MCF 10A (cell line): ENCODE measurements around the gene KAT6B. TPM values are rescaled to one million over a fixed set of nuclear protein-coding genes. Genes with fewer than 3 reads are reported as not detected.

Experiments used
- BruUV-seq: library from RNA; stranded (reverse); fragments of 400-500 nt; replicated peaks from 2 replicates; lab custom pipeline; 2021; lab: Mats Ljungman, UMichigan
- CTCF ChIA-PET: fragments of 300-600 bp; sonication (Branson Sonifier 250); formaldehyde crosslinking; extraction: SDS; loops from one replicate; lab custom pipeline; 2021; ENCODE audit warnings: antibody characterized with exemption, inconsistent platforms; lab: Yijun Ruan, JAX
- POLR2A ChIA-PET: fragments of 300-600, 350-650 bp; sonication (Branson Sonifier 250); formaldehyde crosslinking; extraction: SDS; loops from one replicate; lab custom pipeline; 2020; ENCODE audit warnings: antibody characterized with exemption, inconsistent platforms; lab: Yijun Ruan, JAX
- DNase-seq: peaks from one replicate; pipeline ENCODE4 v3.0.0-alpha.2; 2018; ENCODE audit not compliant: unreplicated experiment
- H3K27ac Mint-ChIP-seq: one replicate; pipeline ENCODE4 v1.8.0; 2022; ENCODE audit warnings: mild to moderate bottlenecking, low read depth, mixed read lengths; ENCODE audit not compliant: unreplicated experiment
- H3K27me3 Mint-ChIP-seq: one replicate; pipeline ENCODE4 v1.8.0; 2022; ENCODE audit warnings: mixed read lengths; ENCODE audit not compliant: insufficient read depth, unreplicated experiment
- H3K36me3 Mint-ChIP-seq: one replicate; pipeline ENCODE4 v1.8.0; 2022; ENCODE audit warnings: mild to moderate bottlenecking, moderate library complexity, mixed read lengths; ENCODE audit not compliant: insufficient read depth, unreplicated experiment
- H3K4me1 Mint-ChIP-seq: one replicate; pipeline ENCODE4 v1.8.0; 2022; ENCODE audit warnings: mixed read lengths; ENCODE audit not compliant: insufficient read depth, unreplicated experiment
- H3K4me3 Mint-ChIP-seq: one replicate; pipeline ENCODE4 v1.8.0; 2022; ENCODE audit warnings: mild to moderate bottlenecking, moderate library complexity, mixed read lengths; ENCODE audit not compliant: unreplicated experiment
- H3K9me3 Mint-ChIP-seq: one replicate; pipeline ENCODE4 v1.8.0; 2022; ENCODE audit warnings: mixed read lengths; ENCODE audit not compliant: unreplicated experiment
- intact Hi-C: fragments of 100-400 bp; cut with micrococcal nuclease; formaldehyde crosslinking; loops from 2 replicates; pipeline ENCODE4 v1.14.1; 2022
- total RNA-seq: library from RNA; stranded (reverse); gene quantifications from 2 replicates; pipeline ENCODE4 v1.2.3, GENCODE V29; 2022
- TF ChIP-seq, protein P1 (sequence below): fragments of 200-600 bp; IDR thresholded peaks from one replicate; pipeline ENCODE4 v1.8.0; 2022; ENCODE audit warnings: antibody characterized with exemption, mild to moderate bottlenecking; ENCODE audit not compliant: unreplicated experiment

KAT6B gene
- total RNA-seq, 1 experiment from 2014 or later: 18.3 TPM

DNA sequence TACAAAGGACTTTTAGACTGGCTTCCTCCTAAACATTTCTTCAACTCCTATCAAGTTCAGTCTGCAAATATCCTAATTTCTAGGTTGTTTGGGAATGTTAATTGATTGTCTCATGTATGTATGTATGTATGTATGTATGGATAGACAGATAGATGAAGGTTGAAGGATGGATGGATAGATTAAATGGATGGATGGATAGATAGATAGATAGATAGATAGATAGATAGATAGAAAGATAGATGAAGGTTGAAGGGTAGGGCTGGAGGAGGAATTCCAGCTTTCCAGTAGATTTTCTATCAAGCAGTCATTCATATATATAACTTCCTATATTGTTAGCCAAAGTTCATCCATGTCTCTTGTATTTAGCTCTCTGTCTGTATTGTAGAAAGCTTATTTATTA lies 85.8 kb downstream of the KAT6B start:
- ChIA-PET POLR2A (no interaction called here), CTCF (interaction anchor here (0.6 kb wide), 1 partner anchor 8 kb away, joined by 3 read pairs; no protein-coding TSS in a partner anchor)
- no peak for DNase-seq
- no peaks in the 10 kb centered on the region for H3K27me3 Mint-ChIP-seq
- intact Hi-C loops: no loop called here
- no peaks in the 10 kb centered on the region for H3K9me3 Mint-ChIP-seq
- TF ChIP-seq, protein P1, sequence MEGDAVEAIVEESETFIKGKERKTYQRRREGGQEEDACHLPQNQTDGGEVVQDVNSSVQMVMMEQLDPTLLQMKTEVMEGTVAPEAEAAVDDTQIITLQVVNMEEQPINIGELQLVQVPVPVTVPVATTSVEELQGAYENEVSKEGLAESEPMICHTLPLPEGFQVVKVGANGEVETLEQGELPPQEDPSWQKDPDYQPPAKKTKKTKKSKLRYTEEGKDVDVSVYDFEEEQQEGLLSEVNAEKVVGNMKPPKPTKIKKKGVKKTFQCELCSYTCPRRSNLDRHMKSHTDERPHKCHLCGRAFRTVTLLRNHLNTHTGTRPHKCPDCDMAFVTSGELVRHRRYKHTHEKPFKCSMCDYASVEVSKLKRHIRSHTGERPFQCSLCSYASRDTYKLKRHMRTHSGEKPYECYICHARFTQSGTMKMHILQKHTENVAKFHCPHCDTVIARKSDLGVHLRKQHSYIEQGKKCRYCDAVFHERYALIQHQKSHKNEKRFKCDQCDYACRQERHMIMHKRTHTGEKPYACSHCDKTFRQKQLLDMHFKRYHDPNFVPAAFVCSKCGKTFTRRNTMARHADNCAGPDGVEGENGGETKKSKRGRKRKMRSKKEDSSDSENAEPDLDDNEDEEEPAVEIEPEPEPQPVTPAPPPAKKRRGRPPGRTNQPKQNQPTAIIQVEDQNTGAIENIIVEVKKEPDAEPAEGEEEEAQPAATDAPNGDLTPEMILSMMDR: no peak
- H3K4me1 Mint-ChIP-seq: peaks cover 11% of the 10 kb centered on the region
- BruUV-seq: no TSS peak
- H3K4me3 Mint-ChIP-seq: no peak overlapping the region
- no peak overlapping the region for H3K27ac Mint-ChIP-seq
- H3K36me3 Mint-ChIP-seq: peaks cover 7% of the 10 kb centered on the region

DNA sequence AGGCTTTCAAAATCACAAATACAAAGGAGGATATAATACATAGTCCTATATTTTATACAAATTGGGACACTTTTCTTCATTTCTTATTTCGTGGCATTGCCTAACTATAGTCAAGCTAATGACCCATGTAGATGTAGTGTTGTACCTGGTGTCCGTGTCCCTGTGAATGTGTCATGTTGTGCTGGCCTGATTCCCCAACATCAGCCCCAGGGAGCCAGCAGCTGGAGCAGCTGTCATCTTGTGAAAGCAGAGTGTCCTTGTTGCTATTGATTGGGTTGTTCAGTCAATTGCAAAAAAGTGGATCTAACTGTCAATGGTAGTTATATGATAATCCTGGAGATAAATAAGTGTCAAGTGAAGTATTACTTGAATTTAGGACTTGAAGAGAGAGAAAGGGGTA lies 86.3 kb downstream of the KAT6B start:
- H3K4me1 Mint-ChIP-seq: peaks cover 15% of the 10 kb centered on the region
- intact Hi-C loops: no loop called here
- TF ChIP-seq, protein P1: no peak
- no peak overlapping the region for H3K4me3 Mint-ChIP-seq
- no peak for DNase-seq
- H3K9me3 Mint-ChIP-seq: no peaks in the 10 kb centered on the region
- POLR2A ChIA-PET: no interaction called here
- no TSS peak for BruUV-seq
- no peak overlapping the region for H3K27ac Mint-ChIP-seq
- H3K36me3 Mint-ChIP-seq: peaks cover 2% of the 10 kb centered on the region
- CTCF ChIA-PET: interaction anchor here (0.6 to 1.9 kb wide), 3 partner anchors 8 to 998 kb away, joined by 3 to 8 read pairs (median 4); no protein-coding TSS in a partner anchor
- H3K27me3 Mint-ChIP-seq: no peaks in the 10 kb centered on the region

GRCh38 chr10:74913377-74913979 lies 87.1 kb downstream of the KAT6B start:
- no TSS peak for BruUV-seq
- H3K27ac Mint-ChIP-seq: no peak overlapping the region
- TF ChIP-seq, protein P1: no peak
- ChIA-PET CTCF (interaction anchor here (0.6 to 1.9 kb wide), 2 partner anchors 9 to 108 kb away, joined by 3 to 8 read pairs; no protein-coding TSS in a partner anchor), POLR2A (no interaction called here)
- H3K27me3 Mint-ChIP-seq: no peaks in the 10 kb centered on the region
- no peaks in the 10 kb centered on the region for H3K9me3 Mint-ChIP-seq
- no peaks in the 10 kb centered on the region for H3K36me3 Mint-ChIP-seq
- no peak overlapping the region for H3K4me3 Mint-ChIP-seq
- peaks cover 17% of the 10 kb centered on the region for H3K4me1 Mint-ChIP-seq
- no peak for DNase-seq
- intact Hi-C loops: no loop called here

- intact Hi-C loops: no loop called here
- Mint-ChIP-seq H3K4me3 (no peak overlapping the region), H3K4me1 (peaks cover 6% of the 10 kb centered on the region), H3K9me3 (peaks cover 8% of the 10 kb centered on the region), H3K27me3 (no peaks in the 10 kb centered on the region), H3K36me3 (no peaks in the 10 kb centered on the region), H3K27ac (no peak overlapping the region)
- CTCF ChIA-PET: no interaction called here
- no TSS peak for BruUV-seq
- TF ChIP-seq, protein P1: no peak
- POLR2A ChIA-PET: no interaction called here
- no peak for DNase-seq
Observed at GRCh38 chr10:74916283-74916682, 89.9 kb downstream of the KAT6B start.
